Muscle of leg (tissue), 11 donors: ENCODE data around the gene COL9A3. TPM values are rescaled to one million over a fixed set of nuclear protein-coding genes. Genes with fewer than 3 reads are reported as not detected.

Experiments
- DNase-seq: peaks from one replicate; pipeline ENCODE4 v3.0.0; 2013
- H3K27ac ChIP-seq: one replicate; pipeline ENCODE4 v1.5.1; 2013; ENCODE audit warnings: mild to moderate bottlenecking, low read length, control low read depth
- H3K27me3 ChIP-seq: one replicate; pipeline ENCODE4 v1.6.1; 2013; ENCODE audit warnings: low read length; ENCODE audit not compliant: control insufficient read depth, insufficient read depth
- H3K36me3 ChIP-seq: one replicate; pipeline ENCODE4 v1.6.1; 2013; ENCODE audit warnings: low read length; ENCODE audit not compliant: control insufficient read depth, insufficient read depth
- H3K4me1 ChIP-seq: one replicate; pipeline ENCODE4 v1.6.1; 2013; ENCODE audit warnings: low read length; ENCODE audit not compliant: control insufficient read depth, insufficient read depth
- H3K4me3 ChIP-seq: one replicate; pipeline ENCODE4 v1.5.1; 2013; ENCODE audit warnings: low read length, control low read depth
- H3K9me3 ChIP-seq: replicated peaks from 2 replicates; pipeline ENCODE4 v1.6.1; 2013; ENCODE audit warnings: low read depth, low read length; ENCODE audit not compliant: control insufficient read depth
- WGBS: methylation state at CpG from one replicate; pipeline ENCODE4 v1.1.5; 2013; ENCODE audit warnings: missing lambda C conversion rate; ENCODE audit not compliant: insufficient coverage; 5-methylcytosine and 5-hydroxymethylcytosine counted together
- polyA plus RNA-seq, 8 donors: library from polyadenylated mRNA; unstranded; fragments of 120-200 nt; gene quantifications; one replicate each; pipeline versions ENCODE4 v1.2.1 to v1.2.3, GENCODE V29; 2013; ENCODE audit warnings: inconsistent platforms in 1 of 8, low replicate concordance in 1 of 8; ENCODE audit not compliant: insufficient read length in 8 of 8, insufficient read depth in 1 of 8
- total RNA-seq: library from RNA; stranded (reverse); fragments of 120-200 nt; gene quantifications from one replicate; pipeline ENCODE4 v1.2.4, GENCODE V29; 2013

The COL9A3 gene
- total and polyA plus RNA-seq, 9 donors: 6.4 to 43.5 (median 14.2) TPM

DNA sequence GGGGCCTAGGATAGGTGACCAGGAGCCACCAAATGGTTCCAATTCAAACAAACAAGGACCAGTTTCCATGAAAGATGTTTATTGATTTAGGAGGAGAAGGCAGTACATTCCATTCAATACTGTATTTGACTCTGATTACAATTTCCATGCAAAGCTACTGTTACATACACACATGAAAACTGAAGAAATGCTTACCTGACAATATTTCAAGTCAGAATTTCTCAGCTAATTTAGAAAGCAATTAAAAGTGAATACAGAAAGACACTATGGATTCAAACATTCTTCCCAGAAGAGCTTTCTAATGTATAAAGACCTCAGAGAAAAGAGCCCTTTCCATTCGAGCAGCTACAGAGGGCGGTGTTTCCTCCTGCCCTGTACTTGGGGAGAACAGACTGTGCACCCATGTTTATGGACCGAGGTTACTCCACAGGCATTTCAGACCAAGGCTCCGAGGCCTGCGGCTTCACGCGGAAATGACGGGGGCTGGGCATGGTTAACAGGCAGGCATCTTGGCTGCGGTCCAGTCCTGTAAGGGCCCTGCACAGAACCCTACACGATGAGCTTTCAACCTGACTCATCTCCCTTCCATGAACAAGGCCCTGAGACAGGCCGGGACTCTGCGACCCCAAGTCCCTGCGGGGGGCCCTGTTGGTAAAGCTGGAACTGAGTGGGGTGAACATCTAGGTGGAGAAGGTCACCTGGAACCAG, 70.5 kb downstream of the COL9A3 start:
- H3K27ac ChIP-seq: peak overlapping the region; percentile 35
- peaks cover 65% of the 10 kb centered on the region for H3K36me3 ChIP-seq
- WGBS: 74% methylated on average over 11 of the region's 13 CpGs
- H3K4me3 ChIP-seq: no peak overlapping the region
- no peaks in the 10 kb centered on the region for H3K9me3 ChIP-seq
- H3K4me1 ChIP-seq: peaks cover 2% of the 10 kb centered on the region
- no peaks in the 10 kb centered on the region for H3K27me3 ChIP-seq
- no peak for DNase-seq

- Histone ChIP-seq H3K4me1 (peaks cover 2% of the 10 kb centered on the region), H3K27ac (peak overlapping the region; percentile 35), H3K4me3 (no peak overlapping the region), H3K27me3 (no peaks in the 10 kb centered on the region), H3K36me3 (peaks cover 71% of the 10 kb centered on the region), H3K9me3 (no peaks in the 10 kb centered on the region)
- no peak for DNase-seq
- WGBS: 85% methylated on average over 6 of the region's 7 CpGs
Observed at GRCh38 chr20:62887860-62888239, 71.0 kb downstream of the COL9A3 start.

- no peaks in the 10 kb centered on the region for H3K9me3 ChIP-seq
- 97% methylated on average over 15 of the region's 16 CpGs for WGBS
- H3K4me3 ChIP-seq: no peak overlapping the region
- H3K27ac ChIP-seq: no peak overlapping the region
- peaks cover 75% of the 10 kb centered on the region for H3K36me3 ChIP-seq
- DNase-seq: no peak
- peaks cover 2% of the 10 kb centered on the region for H3K4me1 ChIP-seq
- no peaks in the 10 kb centered on the region for H3K27me3 ChIP-seq
Observed at GRCh38 chr20:62888406-62888805, 71.6 kb downstream of the COL9A3 start.

DNA sequence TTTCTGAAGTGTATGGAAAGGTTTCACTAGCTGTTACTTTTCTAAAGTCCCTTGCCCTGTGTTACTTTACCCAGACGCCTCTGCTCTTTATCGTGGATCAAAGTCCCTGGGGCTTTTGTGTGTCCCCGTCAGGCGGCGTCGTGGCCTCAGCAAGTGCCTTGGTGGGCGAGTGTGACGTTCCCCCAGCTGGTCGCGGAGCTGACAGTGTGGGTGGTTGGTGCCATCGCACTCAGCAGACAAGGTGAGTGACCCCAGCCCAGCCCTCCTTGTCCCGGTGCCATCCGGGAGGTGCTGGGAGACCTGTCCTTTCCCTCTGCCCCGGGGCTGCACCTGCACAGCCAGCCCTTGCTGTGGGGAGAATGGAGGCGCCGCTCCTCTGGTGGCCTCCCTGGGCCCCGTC, 72.1 kb downstream of the COL9A3 start:
- DNase-seq: no peak

GRCh38 chr20:62889411-62889810, 72.6 kb downstream of the COL9A3 start:
- Histone ChIP-seq H3K9me3 (no peaks in the 10 kb centered on the region), H3K4me1 (peaks cover 2% of the 10 kb centered on the region), H3K27me3 (no peaks in the 10 kb centered on the region), H3K27ac (no peak overlapping the region), H3K4me3 (no peak overlapping the region), H3K36me3 (peaks cover 85% of the 10 kb centered on the region)
- WGBS: 77% methylated on average over 6 of the region's 8 CpGs
- DNase-seq: no peak

More for the DNA sequence above, 72.1 kb downstream of the COL9A3 start:
- H3K27me3 ChIP-seq: no peaks in the 10 kb centered on the region
- peaks cover 2% of the 10 kb centered on the region for H3K4me1 ChIP-seq
- 90% methylated on average over 14 of the region's 17 CpGs for WGBS
- H3K36me3 ChIP-seq: peaks cover 80% of the 10 kb centered on the region
- H3K4me3 ChIP-seq: no peak overlapping the region
- H3K27ac ChIP-seq: no peak overlapping the region
- no peaks in the 10 kb centered on the region for H3K9me3 ChIP-seq

GRCh38 chr20:62889871-62890270, 73.0 kb downstream of the COL9A3 start:
- no peak for DNase-seq
- Histone ChIP-seq H3K27me3 (no peaks in the 10 kb centered on the region), H3K4me3 (no peak overlapping the region), H3K4me1 (peaks cover 2% of the 10 kb centered on the region), H3K36me3 (peaks cover 89% of the 10 kb centered on the region), H3K27ac (no peak overlapping the region), H3K9me3 (no peaks in the 10 kb centered on the region)
- WGBS: 89% methylated on average over 9 of the region's 9 CpGs

GRCh38 chr20:62890444-62890843, 73.6 kb downstream of the COL9A3 start:
- DNase-seq: no peak
- Histone ChIP-seq H3K27ac (no peak overlapping the region), H3K4me1 (peaks cover 2% of the 10 kb centered on the region), H3K27me3 (no peaks in the 10 kb centered on the region), H3K4me3 (no peak overlapping the region), H3K9me3 (no peaks in the 10 kb centered on the region), H3K36me3 (peaks cover 90% of the 10 kb centered on the region)
- 75% methylated on average over 5 of the region's 7 CpGs for WGBS

Other genes starting within 250 kb of the COL9A3 start
- 0.53 TPM for gene SLCO4A1, start 174.5 kb upstream of the COL9A3 start, total RNA-seq
- 1 to 10 TPM in 1 of 8 donors, under 1 TPM in 7; 0.11 to 1.2 (median 0.45) TPM for gene SLCO4A1, start 174.5 kb upstream of the COL9A3 start, polyA plus RNA-seq
- gene NTSR1, start 108.2 kb upstream of the COL9A3 start, total RNA-seq: 0.04 TPM
- gene NTSR1, start 108.2 kb upstream of the COL9A3 start, polyA plus RNA-seq: under 1 TPM; 0.10 to 0.27 (median 0.18) TPM
- 12.1 TPM for gene MRGBP, start 20.6 kb upstream of the COL9A3 start, total RNA-seq
- 10 to 100 TPM in 6 of 8 donors, 1 to 10 TPM in 2; 8.4 to 13.4 (median 11.7) TPM for gene MRGBP, start 20.6 kb upstream of the COL9A3 start, polyA plus RNA-seq
- 23.2 TPM for gene OGFR, start 12.2 kb upstream of the COL9A3 start, total RNA-seq
- 10 to 100 TPM; 16.7 to 26.6 (median 21.5) TPM for gene OGFR, start 12.2 kb upstream of the COL9A3 start, polyA plus RNA-seq
- gene TCFL5, start 44.8 kb downstream of the COL9A3 start, total RNA-seq: 9.7 TPM
- gene TCFL5, start 44.8 kb downstream of the COL9A3 start, polyA plus RNA-seq: 10 to 100 TPM in 2 of 8 donors, 1 to 10 TPM in 6; 6.1 to 12.1 (median 8.1) TPM
- 37.6 TPM for gene DIDO1, start 109.5 kb downstream of the COL9A3 start, total RNA-seq
- 10 to 100 TPM; 35.0 to 42.0 (median 38.7) TPM for gene DIDO1, start 109.5 kb downstream of the COL9A3 start, polyA plus RNA-seq
- 22.0 TPM for gene GID8, start 121.1 kb downstream of the COL9A3 start, total RNA-seq
- 10 to 100 TPM; 27.9 to 38.7 (median 30.8) TPM for gene GID8, start 121.1 kb downstream of the COL9A3 start, polyA plus RNA-seq
- 1.7 TPM for gene SLC17A9, start 135.7 kb downstream of the COL9A3 start, total RNA-seq
- gene SLC17A9, start 135.7 kb downstream of the COL9A3 start, polyA plus RNA-seq: 1 to 10 TPM in 6 of 8 donors, under 1 TPM in 2; 0.41 to 1.5 (median 1.2) TPM
- gene BHLHE23, start 189.9 kb downstream of the COL9A3 start, total RNA-seq: not detected
- not detected for gene BHLHE23, start 189.9 kb downstream of the COL9A3 start, polyA plus RNA-seq